ENCODE results near the gene POLR2H. TPM values are rescaled to one million over a fixed set of nuclear protein-coding genes. Genes with fewer than 3 reads are reported as not detected.

POLR2H gene
- total RNA-seq, 1 donor from 2014 or later: 60.5 TPM

DNA sequence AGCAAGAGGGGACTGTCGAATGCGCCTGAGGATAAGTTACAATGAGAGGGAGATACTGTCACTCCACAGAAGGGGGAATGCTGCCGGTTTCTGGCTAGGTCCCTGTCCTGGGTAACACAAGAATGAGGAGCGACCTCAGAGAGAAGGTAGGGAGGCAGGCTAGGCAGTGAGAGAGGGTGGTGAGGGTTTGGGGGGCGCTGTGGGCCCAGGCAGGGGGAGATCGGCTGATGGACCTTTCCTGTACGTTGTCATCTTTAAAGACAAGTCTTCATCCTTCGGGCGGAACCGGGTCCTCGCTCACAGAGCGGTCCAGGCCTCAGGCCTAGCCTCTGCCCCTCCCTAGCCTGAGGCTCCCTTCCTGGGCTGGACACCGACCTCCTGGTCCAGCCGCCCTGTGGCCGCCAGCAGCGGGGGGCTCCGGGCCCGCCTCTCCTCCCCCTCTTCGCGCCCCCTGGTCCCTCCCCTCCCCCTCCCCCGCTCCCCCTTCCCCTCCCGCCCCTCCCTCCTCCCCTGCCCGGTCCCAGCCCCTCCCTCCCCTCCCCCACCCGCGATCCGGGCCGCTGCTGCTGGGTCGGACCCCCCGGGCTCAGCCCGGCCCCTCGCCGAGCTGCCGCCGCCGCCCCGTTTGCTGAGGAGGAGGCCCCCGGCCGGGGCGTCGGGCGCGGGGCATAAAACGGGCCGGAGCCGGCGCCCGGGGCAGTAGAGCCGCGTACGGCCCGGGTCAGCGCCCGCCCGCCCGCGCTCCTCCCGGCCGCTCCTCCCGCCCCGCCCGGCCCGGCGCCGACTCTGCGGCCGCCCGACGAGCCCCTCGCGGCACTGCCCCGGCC lies 18.1 kb downstream of the POLR2H start, which contains the start of gene CHRD:
TSS of gene CHRD (plus strand) at position 697 of the 827 bp plus-strand sequence. CDS start 265 bp downstream, outside the sequence.
- Mint-ChIP-seq H3K27ac (no peak within 1 kb of the TSS), H3K4me3 (peak within 1 kb of the TSS; percentile 66), H3K27me3 (peaks cover 64% of the 10 kb centered on the region), H3K36me3 (ENCODE audit: low read depth) (no peaks in the 10 kb centered on the region), H3K4me1 (peaks cover 17% of the 10 kb centered on the region), H3K9me3 (no peaks in the 10 kb centered on the region)
- CTCF ChIA-PET: no interaction called here
- POLR2A ChIA-PET: no interaction called here
- TF ChIP-seq, protein P1, sequence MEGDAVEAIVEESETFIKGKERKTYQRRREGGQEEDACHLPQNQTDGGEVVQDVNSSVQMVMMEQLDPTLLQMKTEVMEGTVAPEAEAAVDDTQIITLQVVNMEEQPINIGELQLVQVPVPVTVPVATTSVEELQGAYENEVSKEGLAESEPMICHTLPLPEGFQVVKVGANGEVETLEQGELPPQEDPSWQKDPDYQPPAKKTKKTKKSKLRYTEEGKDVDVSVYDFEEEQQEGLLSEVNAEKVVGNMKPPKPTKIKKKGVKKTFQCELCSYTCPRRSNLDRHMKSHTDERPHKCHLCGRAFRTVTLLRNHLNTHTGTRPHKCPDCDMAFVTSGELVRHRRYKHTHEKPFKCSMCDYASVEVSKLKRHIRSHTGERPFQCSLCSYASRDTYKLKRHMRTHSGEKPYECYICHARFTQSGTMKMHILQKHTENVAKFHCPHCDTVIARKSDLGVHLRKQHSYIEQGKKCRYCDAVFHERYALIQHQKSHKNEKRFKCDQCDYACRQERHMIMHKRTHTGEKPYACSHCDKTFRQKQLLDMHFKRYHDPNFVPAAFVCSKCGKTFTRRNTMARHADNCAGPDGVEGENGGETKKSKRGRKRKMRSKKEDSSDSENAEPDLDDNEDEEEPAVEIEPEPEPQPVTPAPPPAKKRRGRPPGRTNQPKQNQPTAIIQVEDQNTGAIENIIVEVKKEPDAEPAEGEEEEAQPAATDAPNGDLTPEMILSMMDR (IDR thresholded peaks at IDR 0.05): no peak
- intact Hi-C loops (cut with micrococcal nuclease): no loop called here
- peak; percentile 11 for ATAC-seq (ENCODE audit: low read depth)
- DNase-seq: no peak

DNA sequence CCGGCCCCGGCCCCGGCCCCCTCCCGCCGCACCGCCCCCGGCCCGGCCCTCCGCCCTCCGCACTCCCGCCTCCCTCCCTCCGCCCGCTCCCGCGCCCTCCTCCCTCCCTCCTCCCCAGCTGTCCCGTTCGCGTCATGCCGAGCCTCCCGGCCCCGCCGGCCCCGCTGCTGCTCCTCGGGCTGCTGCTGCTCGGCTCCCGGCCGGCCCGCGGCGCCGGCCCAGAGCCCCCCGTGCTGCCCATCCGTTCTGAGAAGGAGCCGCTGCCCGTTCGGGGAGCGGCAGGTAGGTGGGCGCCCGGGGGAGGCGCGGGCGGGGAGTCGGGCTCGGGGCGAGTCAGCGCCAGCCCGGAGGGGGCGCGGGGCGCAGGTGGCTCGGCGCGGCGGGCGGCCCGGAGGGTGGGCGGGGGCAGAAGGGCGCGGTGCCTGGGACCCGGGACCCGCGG lies 18.7 kb downstream of the POLR2H start:
- Mint-ChIP-seq H3K4me1 (peaks cover 17% of the 10 kb centered on the region), H3K4me3 (no peak overlapping the region), H3K27ac (no peak overlapping the region), H3K9me3 (no peaks in the 10 kb centered on the region), H3K36me3 (ENCODE audit: low read depth) (no peaks in the 10 kb centered on the region), H3K27me3 (peaks cover 65% of the 10 kb centered on the region)
- ChIA-PET CTCF (no interaction called here), POLR2A (interaction anchor here (0.6 kb wide), 1 partner anchor 29 kb away, joined by 3 read pairs; no protein-coding TSS in a partner anchor)
- peak; percentile 25 for DNase-seq
- TF ChIP-seq, protein P1 (IDR thresholded peaks at IDR 0.05): no peak
- intact Hi-C loops (cut with micrococcal nuclease): no loop called here
- peak; percentile 35 for ATAC-seq (ENCODE audit: low read depth)

DNA sequence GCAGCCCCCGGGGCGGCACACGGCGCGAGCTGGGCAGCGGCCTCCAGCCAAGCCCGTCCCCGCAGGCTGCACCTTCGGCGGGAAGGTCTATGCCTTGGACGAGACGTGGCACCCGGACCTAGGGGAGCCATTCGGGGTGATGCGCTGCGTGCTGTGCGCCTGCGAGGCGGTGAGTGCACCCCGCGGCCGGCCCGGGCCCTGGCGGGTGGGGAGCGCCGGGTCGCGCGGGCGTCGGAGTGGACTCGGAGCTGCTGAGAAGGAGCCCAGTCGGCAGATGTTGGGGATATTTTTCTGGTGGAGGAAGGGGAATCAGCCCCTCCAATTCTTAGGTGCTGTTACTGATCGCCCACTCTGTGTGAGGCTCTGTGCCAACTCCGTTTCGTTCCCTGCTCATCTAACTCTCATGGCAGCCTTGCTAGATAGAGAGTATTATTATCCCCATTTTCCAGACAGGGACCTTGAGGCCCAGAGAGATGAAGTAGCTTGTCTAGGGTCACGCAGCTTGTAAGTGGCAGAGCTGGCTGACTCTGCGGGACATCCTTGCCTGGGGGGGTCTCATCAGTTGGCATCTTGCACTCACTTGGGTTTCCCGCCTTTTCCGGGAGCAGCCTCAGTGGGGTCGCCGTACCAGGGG lies 19.2 kb downstream of the POLR2H start:
- TF ChIP-seq, protein P1 (IDR thresholded peaks at IDR 0.05): no peak
- ATAC-seq (ENCODE audit: low read depth) (peak; percentile 30), DNase-seq (no peak)
- Mint-ChIP-seq H3K4me1 (peaks cover 17% of the 10 kb centered on the region), H3K4me3 (peak overlapping the region; percentile 66), H3K36me3 (ENCODE audit: low read depth) (no peaks in the 10 kb centered on the region), H3K9me3 (no peaks in the 10 kb centered on the region), H3K27ac (no peak overlapping the region), H3K27me3 (peaks cover 62% of the 10 kb centered on the region)
- ChIA-PET CTCF (interaction anchor here (1.2 kb wide), 1 partner anchor 9 kb away, joined by 4 read pairs; no protein-coding TSS in a partner anchor), POLR2A (interaction anchor here (0.6 kb wide), 1 partner anchor 30 kb away, joined by 3 read pairs; no protein-coding TSS in a partner anchor)
- intact Hi-C loops (cut with micrococcal nuclease): no loop called here

GRCh38 chr3:184381261-184382224 lies 20.0 kb downstream of the POLR2H start:
- no peaks in the 10 kb centered on the region for H3K36me3 Mint-ChIP-seq (ENCODE audit: low read depth)
- ChIA-PET POLR2A (no interaction called here), CTCF (interaction anchor here (1.2 kb wide), 1 partner anchor 10 kb away, joined by 4 read pairs; no protein-coding TSS in a partner anchor)
- H3K4me1 Mint-ChIP-seq: peaks cover 17% of the 10 kb centered on the region
- intact Hi-C loops (cut with micrococcal nuclease): no loop called here
- ATAC-seq (ENCODE audit: low read depth) (peak; percentile 34), DNase-seq (no peak)
- peak overlapping the region; percentile 66 for H3K4me3 Mint-ChIP-seq
- no peak overlapping the region for H3K27ac Mint-ChIP-seq
- TF ChIP-seq, protein P1 (IDR thresholded peaks at IDR 0.05): no peak
- peaks cover 59% of the 10 kb centered on the region for H3K27me3 Mint-ChIP-seq
- H3K9me3 Mint-ChIP-seq: no peaks in the 10 kb centered on the region
